Stimulated activated memory B cell treated with anti-CD40 and anti-IgM and Interleukin-4, amounts not matched to agents 10 μg/mL and 1 μg/mL and 100 μg/mL, for 72 hours (primary cell): ENCODE data around the gene EXO1.
"Not testable (repeated sequence)": the region's sequence is repeated elsewhere in the genome, so short reads cannot be mapped to it uniquely, and the experiment has no call there.

Experiments used
- ATAC-seq: fragments of 150-1000 bp; cut with Tn5 transposase; 2 replicates; pipeline ENCODE4 v1.10.0; 2021
- H3K27ac Mint-ChIP-seq: one replicate; pipeline ENCODE4 v1.8.0; 2022; ENCODE audit warnings: mild to moderate bottlenecking, mixed read lengths
- H3K27me3 Mint-ChIP-seq: one replicate; pipeline ENCODE4 v1.8.0; 2022; ENCODE audit warnings: mixed read lengths
- H3K36me3 Mint-ChIP-seq: one replicate; pipeline ENCODE4 v1.8.0; 2022; ENCODE audit warnings: mixed read lengths
- H3K4me1 Mint-ChIP-seq: one replicate; pipeline ENCODE4 v1.8.0; 2022; ENCODE audit warnings: mixed read lengths
- H3K4me3 Mint-ChIP-seq: one replicate; pipeline ENCODE4 v1.8.0; 2022; ENCODE audit warnings: mild to moderate bottlenecking, moderate library complexity, mixed read lengths
- H3K9me3 Mint-ChIP-seq: one replicate; pipeline ENCODE4 v1.8.0; 2022; ENCODE audit warnings: mixed read lengths

Gene EXO1

GRCh38 chr1:241847796-241848685 lies at the start of gene EXO1:
Gene EXO1, plus strand, starts transcription at chr1:241848204. Its CDS starts 2,222 bp downstream, at chr1:241850426.
- Mint-ChIP-seq H3K4me3 (peak within 1 kb of the TSS; percentile 98), H3K27me3 (no peaks in the 10 kb centered on the region), H3K4me1 (peaks cover 16% of the 10 kb centered on the region), H3K27ac (peak within 1 kb of the TSS; percentile 99), H3K9me3 (no peaks in the 10 kb centered on the region), H3K36me3 (no peaks in the 10 kb centered on the region)
- peak; percentile 98 for ATAC-seq

DNA sequence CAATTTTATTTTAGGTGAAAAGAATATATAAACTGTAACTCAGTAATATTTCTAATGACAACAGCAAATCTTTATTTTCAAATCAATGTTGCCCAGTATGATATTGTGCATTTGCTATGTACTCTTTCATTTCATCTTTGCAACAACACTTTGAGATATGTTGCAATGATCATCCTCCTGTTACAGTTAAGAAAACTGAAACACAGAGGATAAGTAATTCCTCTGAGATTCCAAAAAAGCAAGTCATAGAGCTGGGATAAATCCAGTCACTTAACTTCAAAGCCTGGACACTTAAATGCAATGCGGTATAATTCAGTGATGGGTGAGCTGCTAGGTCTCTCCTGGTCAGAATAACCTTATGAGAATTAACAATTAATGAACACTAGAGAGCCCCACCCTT lies 48.6 kb upstream of the EXO1 start:
- Mint-ChIP-seq H3K27me3 (peaks cover 10% of the 10 kb centered on the region), H3K36me3 (no peaks in the 10 kb centered on the region), H3K27ac (no peak overlapping the region), H3K4me1 (no peaks in the 10 kb centered on the region), H3K9me3 (no peaks in the 10 kb centered on the region), H3K4me3 (no peak overlapping the region)
- no peak for ATAC-seq

GRCh38 chr1:241800640-241801039 lies 47.4 kb upstream of the EXO1 start:
- no peaks in the 10 kb centered on the region for H3K36me3 Mint-ChIP-seq
- peaks cover 10% of the 10 kb centered on the region for H3K27me3 Mint-ChIP-seq
- no peaks in the 10 kb centered on the region for H3K4me1 Mint-ChIP-seq
- H3K9me3 Mint-ChIP-seq = no peaks in the 10 kb centered on the region
- H3K27ac Mint-ChIP-seq = no peak overlapping the region
- no peak for ATAC-seq
- no peak overlapping the region for H3K4me3 Mint-ChIP-seq

DNA sequence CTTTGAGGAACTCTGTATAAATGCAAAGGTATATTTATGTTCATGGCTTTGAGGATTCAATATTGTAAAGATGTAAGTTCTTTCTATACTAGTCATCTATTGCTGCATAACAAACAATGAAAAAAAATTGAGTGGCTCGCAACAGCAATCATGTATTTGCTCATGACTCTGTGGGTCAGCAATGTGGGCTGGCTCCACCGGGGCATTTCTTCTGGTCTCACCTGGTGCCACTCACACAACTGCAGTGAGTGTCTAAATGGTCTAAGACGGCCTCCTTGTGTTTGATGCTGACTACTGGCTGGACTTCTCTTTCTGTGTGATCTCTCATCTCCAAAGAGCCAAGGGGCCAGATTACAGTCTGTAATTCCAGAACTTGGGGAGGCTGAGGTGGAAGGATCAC lies 45.1 kb upstream of the EXO1 start:
- no peak overlapping the region for H3K27ac Mint-ChIP-seq
- no peak for ATAC-seq
- H3K9me3 Mint-ChIP-seq = no peaks in the 10 kb centered on the region
- peaks cover 10% of the 10 kb centered on the region for H3K27me3 Mint-ChIP-seq
- H3K4me1 Mint-ChIP-seq = no peaks in the 10 kb centered on the region
- no peak overlapping the region for H3K4me3 Mint-ChIP-seq
- no peaks in the 10 kb centered on the region for H3K36me3 Mint-ChIP-seq

DNA sequence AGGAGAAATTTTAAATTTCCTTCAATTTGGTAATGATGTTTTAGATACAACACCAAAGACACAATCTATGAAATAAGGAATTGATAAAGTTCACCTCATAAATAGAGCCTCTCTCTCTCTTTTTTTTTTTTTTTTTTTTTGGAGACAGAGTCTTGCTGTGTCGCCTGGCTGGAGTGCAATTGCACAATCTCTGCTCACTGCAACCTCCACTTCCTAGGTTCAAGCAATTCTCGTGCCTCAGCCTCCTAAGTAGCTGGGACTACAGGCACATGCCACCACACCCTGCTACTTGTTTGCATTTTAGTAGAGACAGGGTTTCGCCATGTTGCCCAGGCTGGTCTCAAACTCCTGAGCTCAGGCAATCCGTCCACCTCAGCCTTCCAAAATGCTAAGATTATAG lies 43.3 kb upstream of the EXO1 start:
- not testable (repeated sequence) for H3K36me3 Mint-ChIP-seq, H3K9me3 Mint-ChIP-seq, H3K4me3 Mint-ChIP-seq, ATAC-seq, H3K27me3 Mint-ChIP-seq, H3K4me1 Mint-ChIP-seq, H3K27ac Mint-ChIP-seq

GRCh38 chr1:241808265-241808664 lies 39.7 kb upstream of the EXO1 start:
- Mint-ChIP-seq H3K27ac (no peak overlapping the region), H3K36me3 (no peaks in the 10 kb centered on the region), H3K4me1 (no peaks in the 10 kb centered on the region), H3K9me3 (no peaks in the 10 kb centered on the region), H3K27me3 (peaks cover 4% of the 10 kb centered on the region), H3K4me3 (no peak overlapping the region)
- ATAC-seq = no peak

GRCh38 chr1:241810769-241811405 lies 37.1 kb upstream of the EXO1 start:
- Mint-ChIP-seq H3K9me3 (no peaks in the 10 kb centered on the region), H3K36me3 (no peaks in the 10 kb centered on the region), H3K4me1 (no peaks in the 10 kb centered on the region), H3K4me3 (no peak overlapping the region), H3K27ac (no peak overlapping the region), H3K27me3 (no peaks in the 10 kb centered on the region)
- ATAC-seq = peak; percentile 62

GRCh38 chr1:241813768-241814320 lies 34.2 kb upstream of the EXO1 start:
- Mint-ChIP-seq H3K4me1 (peaks cover 15% of the 10 kb centered on the region), H3K9me3 (no peaks in the 10 kb centered on the region), H3K27me3 (no peaks in the 10 kb centered on the region), H3K4me3 (no peak overlapping the region), H3K27ac (no peak overlapping the region), H3K36me3 (no peaks in the 10 kb centered on the region)
- no peak for ATAC-seq

- Mint-ChIP-seq H3K4me3 (no peak overlapping the region), H3K4me1 (peaks cover 15% of the 10 kb centered on the region), H3K36me3 (no peaks in the 10 kb centered on the region), H3K27ac (no peak overlapping the region), H3K27me3 (no peaks in the 10 kb centered on the region), H3K9me3 (no peaks in the 10 kb centered on the region)
- ATAC-seq = no peak
Measured at GRCh38 chr1:241816008-241816407, 32.0 kb upstream of the EXO1 start.

DNA sequence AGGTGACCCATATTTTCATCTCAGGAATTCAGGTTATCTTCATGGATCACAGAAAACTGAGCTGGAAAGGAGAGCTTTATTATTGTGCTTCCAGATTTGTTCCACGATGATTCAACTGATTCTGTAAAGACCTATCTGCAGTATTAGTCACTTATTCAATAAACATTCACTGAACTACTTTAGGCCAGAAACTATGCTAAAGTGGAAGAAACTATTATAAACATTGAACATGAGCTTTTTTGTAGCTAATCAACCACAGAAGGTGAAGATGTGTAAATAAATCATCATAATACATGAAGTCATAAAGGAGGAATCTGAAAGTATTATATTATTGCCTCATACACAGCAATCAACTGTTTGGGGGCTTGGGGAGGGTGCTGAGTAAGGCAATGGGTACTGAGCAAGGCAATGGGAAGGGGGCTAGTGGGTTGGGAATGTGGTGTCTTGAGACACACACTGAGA lies 30.6 kb upstream of the EXO1 start:
- ATAC-seq = no peak
- Mint-ChIP-seq H3K27me3 (no peaks in the 10 kb centered on the region), H3K4me1 (peaks cover 15% of the 10 kb centered on the region), H3K36me3 (no peaks in the 10 kb centered on the region), H3K4me3 (no peak overlapping the region), H3K27ac (no peak overlapping the region), H3K9me3 (no peaks in the 10 kb centered on the region)

GRCh38 chr1:241817956-241818612 lies 29.9 kb upstream of the EXO1 start:
- no peaks in the 10 kb centered on the region for H3K9me3 Mint-ChIP-seq
- no peak overlapping the region for H3K4me3 Mint-ChIP-seq
- ATAC-seq = peak; percentile 78
- no peaks in the 10 kb centered on the region for H3K27me3 Mint-ChIP-seq
- no peaks in the 10 kb centered on the region for H3K36me3 Mint-ChIP-seq
- no peak overlapping the region for H3K27ac Mint-ChIP-seq
- peaks cover 15% of the 10 kb centered on the region for H3K4me1 Mint-ChIP-seq

DNA sequence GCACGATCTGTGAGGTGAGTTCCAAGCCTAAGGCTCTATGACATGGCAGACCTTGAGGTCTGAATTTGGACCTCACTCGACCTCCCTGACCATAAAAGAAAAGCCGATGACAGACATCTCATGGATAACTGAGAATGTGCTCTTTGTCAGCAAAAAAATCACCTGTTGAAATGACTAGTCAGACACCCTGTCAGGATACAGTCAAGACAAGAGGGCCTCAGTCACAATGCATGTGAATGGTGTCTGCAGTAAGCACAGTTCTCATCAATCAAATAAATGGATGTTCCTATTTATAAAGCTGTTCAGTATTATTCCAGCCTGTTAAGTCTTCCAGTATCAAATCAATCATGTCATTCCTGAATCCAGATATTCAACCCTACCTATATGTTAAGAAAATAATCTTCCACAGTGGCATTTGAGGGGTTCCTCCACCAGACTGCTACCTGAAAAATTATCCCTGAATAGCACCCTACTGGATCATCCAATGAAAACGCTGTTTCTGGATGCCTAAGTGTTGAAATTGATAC lies 28.6 kb upstream of the EXO1 start:
- no peak for ATAC-seq
- Mint-ChIP-seq H3K27me3 (no peaks in the 10 kb centered on the region), H3K4me1 (peaks cover 15% of the 10 kb centered on the region), H3K4me3 (no peak overlapping the region), H3K9me3 (no peaks in the 10 kb centered on the region), H3K27ac (no peak overlapping the region), H3K36me3 (no peaks in the 10 kb centered on the region)

DNA sequence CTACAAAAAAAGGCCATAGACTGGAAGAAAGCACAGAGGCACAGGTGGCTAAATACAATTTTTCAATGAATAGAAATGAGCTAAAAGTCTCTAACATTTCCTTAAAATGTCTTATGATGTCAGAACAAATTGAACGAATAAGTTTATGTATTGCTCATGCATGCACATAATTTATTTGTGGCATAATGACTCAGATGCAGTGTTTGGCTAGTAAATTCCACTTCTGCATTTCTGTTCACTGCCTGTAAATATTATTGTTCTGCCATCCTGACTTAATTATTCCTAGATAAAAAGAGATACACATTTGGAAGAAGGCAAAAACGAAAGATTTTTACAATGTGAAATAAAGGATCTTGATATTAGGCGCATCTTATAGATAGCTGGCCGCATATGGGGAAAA lies 26.6 kb upstream of the EXO1 start:
- no peaks in the 10 kb centered on the region for H3K27me3 Mint-ChIP-seq
- ATAC-seq = no peak
- H3K4me3 Mint-ChIP-seq = no peak overlapping the region
- H3K9me3 Mint-ChIP-seq = no peaks in the 10 kb centered on the region
- H3K4me1 Mint-ChIP-seq = peaks cover 15% of the 10 kb centered on the region
- no peak overlapping the region for H3K27ac Mint-ChIP-seq
- H3K36me3 Mint-ChIP-seq = no peaks in the 10 kb centered on the region

GRCh38 chr1:241822846-241823245 lies 25.2 kb upstream of the EXO1 start:
- Mint-ChIP-seq H3K36me3 (no peaks in the 10 kb centered on the region), H3K4me1 (peaks cover 7% of the 10 kb centered on the region), H3K27ac (no peak overlapping the region), H3K9me3 (no peaks in the 10 kb centered on the region), H3K27me3 (no peaks in the 10 kb centered on the region), H3K4me3 (no peak overlapping the region)
- ATAC-seq = no peak

- no peaks in the 10 kb centered on the region for H3K4me1 Mint-ChIP-seq
- H3K36me3 Mint-ChIP-seq = no peaks in the 10 kb centered on the region
- H3K4me3 Mint-ChIP-seq = no peak overlapping the region
- H3K27me3 Mint-ChIP-seq = no peaks in the 10 kb centered on the region
- no peak for ATAC-seq
- no peak overlapping the region for H3K27ac Mint-ChIP-seq
- no peaks in the 10 kb centered on the region for H3K9me3 Mint-ChIP-seq
Measured at GRCh38 chr1:241823925-241824324, 24.1 kb upstream of the EXO1 start.
